Gastroesophageal sphincter (tissue), 3 donors: ENCODE results near the gene TGFA.

Experiments used
- EP300 ChIP-seq: sonication (generic); formaldehyde crosslinking; IDR thresholded peaks from one replicate; pipeline ENCODE4 v1.6.1; 2017; ENCODE audit warnings: antibody characterized with exemption, mild to moderate bottlenecking
- POLR2A ChIP-seq, 2 donors: fragments of 450-650 bp; IDR thresholded peaks; one replicate each; pipeline ENCODE4 v1.6.1; 2017; ENCODE audit warnings: antibody characterized with exemption in 2 of 2, mild to moderate bottlenecking in 2 of 2, moderate library complexity in 1 of 2
- POLR2AphosphoS5 ChIP-seq: sonication (generic); formaldehyde crosslinking; IDR thresholded peaks from one replicate; pipeline ENCODE4 v1.6.1; 2017; ENCODE audit warnings: antibody characterized with exemption
- TF ChIP-seq, protein P1 (sequence below), 4 experiments: fragments of 200-600 bp in 2 of 4; fragments of 450-650 bp in 2 of 4; sonication (generic) in 1 of 4; IDR thresholded peaks; one replicate each; pipeline ENCODE4 v1.5.1; 2017 to 2019; ENCODE audit warnings: antibody characterized with exemption in 4 of 4, mild to moderate bottlenecking in 2 of 4, moderate library complexity in 2 of 4

DNA sequence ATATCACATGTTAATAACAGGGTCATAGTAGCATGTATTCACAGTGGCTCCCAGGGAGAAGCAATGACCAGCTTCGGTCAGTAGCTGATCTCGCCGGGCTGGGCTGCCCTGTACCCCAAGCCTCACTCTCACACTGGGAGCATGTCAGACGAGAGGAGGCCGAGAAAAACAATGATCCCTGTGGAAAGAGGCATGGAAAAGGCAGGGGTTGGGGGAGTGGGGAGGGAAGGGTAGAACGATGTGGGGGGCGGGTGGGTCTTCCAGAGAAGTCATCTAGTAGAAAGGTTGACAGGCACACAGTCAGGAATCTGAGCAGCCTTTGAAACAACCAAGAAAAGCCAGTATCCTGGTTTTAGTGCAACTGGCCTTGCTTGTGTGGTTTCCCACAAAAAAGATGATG lies 25.4 kb downstream of the TGFA start:
- TF ChIP-seq, protein P1, sequence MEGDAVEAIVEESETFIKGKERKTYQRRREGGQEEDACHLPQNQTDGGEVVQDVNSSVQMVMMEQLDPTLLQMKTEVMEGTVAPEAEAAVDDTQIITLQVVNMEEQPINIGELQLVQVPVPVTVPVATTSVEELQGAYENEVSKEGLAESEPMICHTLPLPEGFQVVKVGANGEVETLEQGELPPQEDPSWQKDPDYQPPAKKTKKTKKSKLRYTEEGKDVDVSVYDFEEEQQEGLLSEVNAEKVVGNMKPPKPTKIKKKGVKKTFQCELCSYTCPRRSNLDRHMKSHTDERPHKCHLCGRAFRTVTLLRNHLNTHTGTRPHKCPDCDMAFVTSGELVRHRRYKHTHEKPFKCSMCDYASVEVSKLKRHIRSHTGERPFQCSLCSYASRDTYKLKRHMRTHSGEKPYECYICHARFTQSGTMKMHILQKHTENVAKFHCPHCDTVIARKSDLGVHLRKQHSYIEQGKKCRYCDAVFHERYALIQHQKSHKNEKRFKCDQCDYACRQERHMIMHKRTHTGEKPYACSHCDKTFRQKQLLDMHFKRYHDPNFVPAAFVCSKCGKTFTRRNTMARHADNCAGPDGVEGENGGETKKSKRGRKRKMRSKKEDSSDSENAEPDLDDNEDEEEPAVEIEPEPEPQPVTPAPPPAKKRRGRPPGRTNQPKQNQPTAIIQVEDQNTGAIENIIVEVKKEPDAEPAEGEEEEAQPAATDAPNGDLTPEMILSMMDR (IDR thresholded peaks at IDR 0.05): no peak
- TF ChIP-seq EP300 (no peak), POLR2AphosphoS5 (no peak), POLR2A (IDR thresholded peaks at IDR 0.05) (no peak)
